ENCODE measurements around the gene CST11.

CST11 gene

DNA sequence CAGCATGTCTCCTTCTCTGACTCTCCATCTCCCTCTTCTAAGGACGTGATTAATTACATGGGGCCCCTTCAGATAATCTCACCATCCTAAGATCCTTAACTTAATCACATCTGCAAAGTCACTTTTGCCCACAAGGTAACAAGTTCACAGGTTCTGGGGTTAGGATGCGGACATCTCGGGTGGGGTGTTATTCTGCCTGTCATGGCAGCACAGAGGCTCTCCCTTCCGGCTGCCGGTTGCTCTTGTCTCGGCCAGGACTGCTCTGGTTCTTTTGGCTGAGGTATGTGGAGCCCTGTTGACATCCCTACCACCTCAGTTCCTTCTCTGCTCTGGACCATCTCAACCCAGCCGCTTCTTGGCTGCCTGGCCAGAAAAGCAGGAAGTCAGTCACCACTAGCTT is 4.2 kb upstream of the CST11 start:
- Histone ChIP-seq H3K27me3 (replicated peaks) (no peaks in the 10 kb centered on the region), H3K36me3 (replicated peaks) (no peaks in the 10 kb centered on the region), H3K4me3 (ENCODE audit: low read depth, low read length) (no peak overlapping the region), H3K27ac (no peak overlapping the region)
- in situ Hi-C loops (cut with HindIII; ENCODE audit: low pct_ligation_motif_present, low sequenced_read_pairs): no loop called here
- DNase-seq: no peak
- no peak for TF ChIP-seq CTCF (IDR thresholded peaks at IDR 0.05; ENCODE audit: low read depth, low read length, missing control alignments)

- H3K36me3 ChIP-seq (replicated peaks): no peaks in the 10 kb centered on the region
- H3K27me3 ChIP-seq (replicated peaks): no peaks in the 10 kb centered on the region
- in situ Hi-C loops (cut with HindIII; ENCODE audit: low pct_ligation_motif_present, low sequenced_read_pairs): no loop called here
- TF ChIP-seq CTCF (IDR thresholded peaks at IDR 0.05; ENCODE audit: low read depth, low read length, missing control alignments): no peak
- no peak for DNase-seq
- no peak overlapping the region for H3K27ac ChIP-seq
- H3K4me3 ChIP-seq (ENCODE audit: low read depth, low read length): no peak overlapping the region
These were observed 3.7 kb upstream of the CST11 start for GRCh38 chr20:23456409-23456808.

- H3K4me3 ChIP-seq (ENCODE audit: low read depth, low read length): no peak overlapping the region
- in situ Hi-C loops (cut with HindIII; ENCODE audit: low pct_ligation_motif_present, low sequenced_read_pairs): no loop called here
- no peaks in the 10 kb centered on the region for H3K36me3 ChIP-seq (replicated peaks)
- DNase-seq: no peak
- no peaks in the 10 kb centered on the region for H3K27me3 ChIP-seq (replicated peaks)
- TF ChIP-seq CTCF (IDR thresholded peaks at IDR 0.05; ENCODE audit: low read depth, low read length, missing control alignments): no peak
- no peak overlapping the region for H3K27ac ChIP-seq
These were observed 3.0 kb upstream of the CST11 start for GRCh38 chr20:23455639-23456038.

GRCh38 chr20:23454816-23455215 is 2.1 kb upstream of the CST11 start:
- no peak for TF ChIP-seq CTCF (IDR thresholded peaks at IDR 0.05; ENCODE audit: low read depth, low read length, missing control alignments)
- in situ Hi-C loops (cut with HindIII; ENCODE audit: low pct_ligation_motif_present, low sequenced_read_pairs): no loop called here
- no peak overlapping the region for H3K4me3 ChIP-seq (ENCODE audit: low read depth, low read length)
- no peak overlapping the region for H3K27ac ChIP-seq
- no peaks in the 10 kb centered on the region for H3K27me3 ChIP-seq (replicated peaks)
- no peak for DNase-seq
- no peaks in the 10 kb centered on the region for H3K36me3 ChIP-seq (replicated peaks)

DNA sequence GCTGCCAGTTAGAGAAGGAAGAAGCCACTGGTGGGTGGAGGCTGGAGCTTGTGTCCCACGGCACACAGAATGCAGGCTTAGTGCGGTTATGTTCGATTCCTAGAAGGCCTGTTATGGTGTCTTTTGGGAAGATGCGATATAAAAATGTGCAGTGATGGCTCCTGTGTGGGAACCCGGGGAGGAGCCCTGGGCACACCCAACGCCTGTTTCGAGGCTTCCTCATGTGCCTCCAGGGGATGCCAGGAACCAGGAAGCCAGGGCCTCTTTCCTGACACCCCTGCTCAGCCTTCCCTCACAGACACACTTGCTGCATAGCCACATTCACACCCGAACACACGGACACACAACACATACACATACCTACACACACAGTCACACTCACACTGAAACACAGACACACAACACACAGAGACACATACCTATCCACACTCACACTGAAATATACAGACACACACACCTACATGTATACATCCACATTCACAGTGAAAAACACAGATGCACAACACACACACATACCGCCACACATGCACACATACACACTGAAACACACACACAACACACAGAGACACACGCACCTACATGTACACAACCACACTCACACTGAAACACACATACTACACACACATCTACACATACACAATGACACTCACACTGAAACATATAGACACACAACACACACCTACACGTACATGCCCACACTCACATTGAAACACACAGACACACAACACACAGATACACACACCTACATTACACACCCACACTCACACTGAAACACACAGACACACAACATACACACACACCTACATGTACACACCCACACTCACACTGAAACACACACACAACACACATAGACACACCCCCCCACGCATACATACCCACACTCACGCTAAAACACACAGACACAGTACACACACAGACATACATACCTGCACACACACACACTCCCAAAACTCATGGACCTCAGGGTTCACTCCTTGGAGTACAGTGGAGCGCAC is 1.2 kb upstream of the CST11 start:
- TF ChIP-seq CTCF (IDR thresholded peaks at IDR 0.05; ENCODE audit: low read depth, low read length, missing control alignments): no peak
- H3K36me3 ChIP-seq (replicated peaks): no peaks in the 10 kb centered on the region
- no peak overlapping the region for H3K4me3 ChIP-seq (ENCODE audit: low read depth, low read length)
- DNase-seq: no peak
- in situ Hi-C loops (cut with HindIII; ENCODE audit: low pct_ligation_motif_present, low sequenced_read_pairs): no loop called here
- no peak overlapping the region for H3K27ac ChIP-seq
- no peaks in the 10 kb centered on the region for H3K27me3 ChIP-seq (replicated peaks)
